ENCODE measurements around the gene PIGBOS1. TPM values are rescaled to one million over a fixed set of nuclear protein-coding genes. Genes with fewer than 3 reads are reported as not detected.

Gene PIGBOS1
- polyA plus RNA-seq, 1 of the 3 experiments (the other 2 are of a cell fraction), result 18.2 TPM

GRCh38 chr15:55279100-55279745 is 39.7 kb downstream of the PIGBOS1 start (continued):
- TF ChIP-seq MEF2A (IDR thresholded peaks at IDR 0.05; ENCODE audit: borderline replicate concordance, low read depth) (no peak), USF1 (IDR thresholded peaks at IDR 0.05; ENCODE audit: borderline replicate concordance, low read depth) (no peak)
- TF ChIP-seq, protein P1, sequence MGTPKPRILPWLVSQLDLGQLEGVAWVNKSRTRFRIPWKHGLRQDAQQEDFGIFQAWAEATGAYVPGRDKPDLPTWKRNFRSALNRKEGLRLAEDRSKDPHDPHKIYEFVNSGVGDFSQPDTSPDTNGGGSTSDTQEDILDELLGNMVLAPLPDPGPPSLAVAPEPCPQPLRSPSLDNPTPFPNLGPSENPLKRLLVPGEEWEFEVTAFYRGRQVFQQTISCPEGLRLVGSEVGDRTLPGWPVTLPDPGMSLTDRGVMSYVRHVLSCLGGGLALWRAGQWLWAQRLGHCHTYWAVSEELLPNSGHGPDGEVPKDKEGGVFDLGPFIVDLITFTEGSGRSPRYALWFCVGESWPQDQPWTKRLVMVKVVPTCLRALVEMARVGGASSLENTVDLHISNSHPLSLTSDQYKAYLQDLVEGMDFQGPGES (IDR thresholded peaks at IDR 0.05; ENCODE audit: low read depth, low read length), result no peak

GRCh38 chr15:55277715-55278114 is 41.2 kb downstream of the PIGBOS1 start:
- Histone ChIP-seq H3K36me3 (replicated peaks in 1 of 2; ENCODE audit: control insufficient read depth in 1 of 2, insufficient read depth in 2 of 2, low read length in 1 of 2) (peaks cover 0 to 3% of the 10 kb centered on the region in 2 experiments), H3K4me1 (ENCODE audit: control insufficient read depth in 1 of 2, insufficient read depth in 2 of 2, low read depth in 1 of 2, low read length in 1 of 2) (peaks cover 0 to 16% of the 10 kb centered on the region in 2 experiments; a peak in 2 of 4 replicates), H3K9ac (no peak overlapping the region), H3K4me2 (no peak overlapping the region), H4K20me1 (ENCODE audit: insufficient read depth) (no peaks in the 10 kb centered on the region), H3K9me3 (no peaks in the 10 kb centered on the region), H3K79me2 (ENCODE audit: insufficient read depth) (no peaks in the 10 kb centered on the region), H3F3A (replicated peaks; ENCODE audit: insufficient read depth) (peaks cover 5% of the 10 kb centered on the region), H2AFZ (ENCODE audit: low read depth) (no peak overlapping the region), H3K9me2 (no peaks in the 10 kb centered on the region), H3K4me3 (ENCODE audit: low read depth in 2 of 2, low read length in 1 of 2) (no peak overlapping the region), H3K27me3 (ENCODE audit: insufficient read depth) (no peaks in the 10 kb centered on the region), H3K27ac (ENCODE audit: low read depth in 2 of 2, low read length in 1 of 2) (no peak overlapping the region)
- DNase-seq, result no peak
- 79% methylated on average over 2 of the region's 2 CpGs for WGBS (ENCODE audit: low lambda C conversion rate)
- TF ChIP-seq, protein P2, sequence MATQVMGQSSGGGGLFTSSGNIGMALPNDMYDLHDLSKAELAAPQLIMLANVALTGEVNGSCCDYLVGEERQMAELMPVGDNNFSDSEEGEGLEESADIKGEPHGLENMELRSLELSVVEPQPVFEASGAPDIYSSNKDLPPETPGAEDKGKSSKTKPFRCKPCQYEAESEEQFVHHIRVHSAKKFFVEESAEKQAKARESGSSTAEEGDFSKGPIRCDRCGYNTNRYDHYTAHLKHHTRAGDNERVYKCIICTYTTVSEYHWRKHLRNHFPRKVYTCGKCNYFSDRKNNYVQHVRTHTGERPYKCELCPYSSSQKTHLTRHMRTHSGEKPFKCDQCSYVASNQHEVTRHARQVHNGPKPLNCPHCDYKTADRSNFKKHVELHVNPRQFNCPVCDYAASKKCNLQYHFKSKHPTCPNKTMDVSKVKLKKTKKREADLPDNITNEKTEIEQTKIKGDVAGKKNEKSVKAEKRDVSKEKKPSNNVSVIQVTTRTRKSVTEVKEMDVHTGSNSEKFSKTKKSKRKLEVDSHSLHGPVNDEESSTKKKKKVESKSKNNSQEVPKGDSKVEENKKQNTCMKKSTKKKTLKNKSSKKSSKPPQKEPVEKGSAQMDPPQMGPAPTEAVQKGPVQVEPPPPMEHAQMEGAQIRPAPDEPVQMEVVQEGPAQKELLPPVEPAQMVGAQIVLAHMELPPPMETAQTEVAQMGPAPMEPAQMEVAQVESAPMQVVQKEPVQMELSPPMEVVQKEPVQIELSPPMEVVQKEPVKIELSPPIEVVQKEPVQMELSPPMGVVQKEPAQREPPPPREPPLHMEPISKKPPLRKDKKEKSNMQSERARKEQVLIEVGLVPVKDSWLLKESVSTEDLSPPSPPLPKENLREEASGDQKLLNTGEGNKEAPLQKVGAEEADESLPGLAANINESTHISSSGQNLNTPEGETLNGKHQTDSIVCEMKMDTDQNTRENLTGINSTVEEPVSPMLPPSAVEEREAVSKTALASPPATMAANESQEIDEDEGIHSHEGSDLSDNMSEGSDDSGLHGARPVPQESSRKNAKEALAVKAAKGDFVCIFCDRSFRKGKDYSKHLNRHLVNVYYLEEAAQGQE (IDR thresholded peaks at IDR 0.05; ENCODE audit: low read depth, low read length), result no peak
- TF ChIP-seq FOSL2 (IDR thresholded peaks at IDR 0.05; ENCODE audit: borderline replicate concordance, low read depth), result no peak
- TF ChIP-seq FOXJ3 (CRISPR knock-in tag; IDR thresholded peaks at IDR 0.05), result no peak
- TF ChIP-seq JUND (IDR thresholded peaks at IDR 0.05), result no peak
- TF ChIP-seq TEAD4 (IDR thresholded peaks at IDR 0.05; ENCODE audit: borderline replicate concordance, insufficient read depth), result no peak
- TF ChIP-seq RCOR1 (IDR thresholded peaks at IDR 0.05; ENCODE audit: low read length), result no peak
- no peak for TF ChIP-seq NFIC (IDR thresholded peaks at IDR 0.05; ENCODE audit: borderline replicate concordance)
- TF ChIP-seq POLR2AphosphoS5 (IDR thresholded peaks at IDR 0.05; ENCODE audit: low read depth, low read length), result no peak
- TF ChIP-seq USF1 (IDR thresholded peaks at IDR 0.05; ENCODE audit: borderline replicate concordance, low read depth), result no peak
- ChIA-PET POLR2A (no interaction called here), CTCF (interaction anchor here (1.3 kb wide), 1 partner anchor 40 kb away, joined by 4 read pairs; no protein-coding TSS in a partner anchor)
